ENCODE data around the gene ZBTB12. TPM values are rescaled to one million over a fixed set of nuclear protein-coding genes. Genes with fewer than 3 reads are reported as not detected.

ZBTB12 gene
- total and polyA plus RNA-seq, 2 of the 13 experiments (the other 11 are each of a cell fraction or from before 2014, with no cell fraction given): 4.8 to 6.0 TPM

- 0 out of 2 replicates have a peak, but pooled peaks have one; percentile 8 for TF ChIP-seq TIGD3 (CRISPR knock-in tag; IDR thresholded peaks at IDR 0.05; ENCODE audit: borderline replicate concordance)
- peak; percentile 21; the same call in 1 of the 2 replicates for TF ChIP-seq ZNF768 (CRISPR knock-in tag; IDR thresholded peaks at IDR 0.05)
- TF ChIP-seq ZNF383 (CRISPR knock-in tag; IDR thresholded peaks at IDR 0.05; ENCODE audit: borderline replicate concordance): 0 out of 2 replicates have a peak, but pooled peaks have one; percentile 46
- no peak for TF ChIP-seq TBX3 (IDR thresholded peaks at IDR 0.05; ENCODE audit: borderline replicate concordance)
- TF ChIP-seq PAX8 (CRISPR knock-in tag; IDR thresholded peaks at IDR 0.05; ENCODE audit: borderline replicate concordance): peak; percentile 68; the same call in 1 of the 2 replicates
- peak; percentile 75; the same call in 1 of the 2 replicates for TF ChIP-seq ZNF34 (CRISPR knock-in tag; IDR thresholded peaks at IDR 0.05; ENCODE audit: borderline replicate concordance)
- TF ChIP-seq HOXD1 (CRISPR knock-in tag; IDR thresholded peaks at IDR 0.05): peak; percentile 28; the same call in 1 of the 2 replicates
- 0 out of 2 replicates have a peak, but pooled peaks have one; percentile 32 for TF ChIP-seq NFAT5 (CRISPR knock-in tag; IDR thresholded peaks at IDR 0.05)
- no peak for TF ChIP-seq SRSF1 (optimal IDR thresholded peaks at IDR 0.05; ENCODE audit: low read depth, low read length)
- peak; percentile 24 for TF ChIP-seq AHR (CRISPR knock-in tag; IDR thresholded peaks at IDR 0.05)
- 0 out of 2 replicates have a peak, but pooled peaks have one; percentile 37 for TF ChIP-seq ZBTB46 (CRISPR knock-in tag; IDR thresholded peaks at IDR 0.05; ENCODE audit: borderline replicate concordance)
- TF ChIP-seq ZNF775 (CRISPR knock-in tag; IDR thresholded peaks at IDR 0.05; ENCODE audit: borderline replicate concordance): 0 out of 2 replicates have a peak, but pooled peaks have one; percentile 40
- TF ChIP-seq FOXK1 (CRISPR knock-in tag; IDR thresholded peaks at IDR 0.05; ENCODE audit: borderline replicate concordance, low read depth): no peak
- TF ChIP-seq ZNF513 (CRISPR knock-in tag; conservative IDR thresholded peaks at IDR 0.05): no peak
- TF ChIP-seq ZNF598 (CRISPR knock-in tag; IDR thresholded peaks at IDR 0.05; ENCODE audit: borderline replicate concordance): peak; percentile 67; the same call in 1 of the 2 replicates
- peak; percentile 67; the same call in 1 of the 2 replicates for TF ChIP-seq ARNTL (CRISPR knock-in tag; IDR thresholded peaks at IDR 0.05)
Observed at GRCh38 chr6:31927863-31928671, 26.2 kb upstream of the ZBTB12 start (continued).

Measured in HepG2 (cell line).